HEK293T (cell line): Measurements from ENCODE around the gene DMD.

ENCODE experiments used
- CTCF ChIA-PET: fragments of 350-600 bp; formaldehyde crosslinking; extraction: SDS; loops from one replicate; lab custom pipeline; 2021; ENCODE audit warnings: antibody characterized with exemption, inconsistent platforms; lab: Yijun Ruan, JAX
- POLR2A ChIA-PET: fragments of 350-600 bp; formaldehyde crosslinking; extraction: SDS; loops from one replicate; lab custom pipeline; 2020; ENCODE audit warnings: antibody characterized with exemption, inconsistent platforms; lab: Yijun Ruan, JAX
- DNase-seq: peaks from one replicate; pipeline ENCODE4 v3.0.0; 2012; ENCODE audit warnings: mixed read lengths; ENCODE audit errors: extremely low spot score
- ARNT ChIP-seq: fragments of 450-650 bp; IDR thresholded peaks from 2 replicates; pipeline ENCODE4 v1.6.1; 2017; ENCODE audit warnings: mild to moderate bottlenecking
- BHLHE40 ChIP-seq: fragments of 450-650 bp; IDR thresholded peaks from 2 replicates; pipeline ENCODE4 v1.6.1; 2016; ENCODE audit warnings: mild to moderate bottlenecking, moderate library complexity, borderline replicate concordance
- CTBP1 ChIP-seq: fragments of 450-650 bp; IDR thresholded peaks from 2 replicates; pipeline ENCODE4 v1.6.1; 2016; ENCODE audit warnings: borderline replicate concordance
- ELF4 ChIP-seq: fragments of 450-650 bp; IDR thresholded peaks from 2 replicates; pipeline ENCODE4 v1.6.1; 2017; ENCODE audit warnings: antibody characterized with exemption
- FOXA1 ChIP-seq: fragments of 450-650 bp; IDR thresholded peaks from 2 replicates; pipeline ENCODE4 v1.6.1; 2016; ENCODE audit warnings: mild to moderate bottlenecking
- FOXK2 ChIP-seq: fragments of 450-650 bp; IDR thresholded peaks from 2 replicates; pipeline ENCODE4 v1.6.1; 2016; ENCODE audit warnings: mild to moderate bottlenecking
- FOXM1 ChIP-seq: fragments of 450-650 bp; IDR thresholded peaks from 2 replicates; pipeline ENCODE4 v1.6.1; 2017; ENCODE audit warnings: mild to moderate bottlenecking, borderline replicate concordance
- HDGF ChIP-seq: fragments of 450-650 bp; IDR thresholded peaks from 2 replicates; pipeline ENCODE4 v1.6.1; 2017; ENCODE audit warnings: antibody characterized with exemption, borderline replicate concordance
- L3MBTL2 ChIP-seq: fragments of 450-650 bp; conservative IDR thresholded peaks from 2 replicates; pipeline ENCODE4 v1.6.1; 2016; ENCODE audit warnings: mild to moderate bottlenecking
- LEF1 ChIP-seq: fragments of 450-650 bp; IDR thresholded peaks from 2 replicates; pipeline ENCODE4 v1.6.1; 2017; ENCODE audit warnings: mild to moderate bottlenecking, borderline replicate concordance
- NFRKB ChIP-seq: fragments of 450-650 bp; IDR thresholded peaks from 2 replicates; pipeline ENCODE4 v1.6.1; 2016; ENCODE audit warnings: mild to moderate bottlenecking, moderate library complexity
- PKNOX1 ChIP-seq: fragments of 450-650 bp; IDR thresholded peaks from 2 replicates; pipeline ENCODE4 v1.6.1; 2016
- SP1 ChIP-seq: fragments of 450-650 bp; IDR thresholded peaks from 2 replicates; pipeline ENCODE4 v1.6.1; 2017
- SUZ12 ChIP-seq: fragments of 450-650 bp; IDR thresholded peaks from 2 replicates; pipeline ENCODE4 v1.6.1; 2016; ENCODE audit warnings: mild to moderate bottlenecking
- TARDBP ChIP-seq: fragments of 450-650 bp; IDR thresholded peaks from 2 replicates; pipeline ENCODE4 v1.6.1; 2016
- ZNF384 ChIP-seq: fragments of 450-650 bp; IDR thresholded peaks from 2 replicates; pipeline ENCODE4 v1.6.1; 2016

Gene DMD

GRCh38 chrX:31236231-31236630 is 1975.1 kb downstream of the DMD start:
- CTCF ChIA-PET = no interaction called here
- no peak for DNase-seq
- TF ChIP-seq LEF1 (no peak), ZNF384 (no peak), PKNOX1 (no peak), SUZ12 (no peak), FOXK2 (no peak), FOXM1 (no peak), TARDBP (no peak), FOXA1 (no peak), CTBP1 (no peak), BHLHE40 (no peak)
- POLR2A ChIA-PET = no interaction called here

GRCh38 chrX:31233941-31234496 is 1977.3 kb downstream of the DMD start:
- no peak for TF ChIP-seq BHLHE40
- ChIA-PET CTCF (no interaction called here), POLR2A (no interaction called here)
- DNase-seq = no peak

- DNase-seq = no peak
- ChIA-PET POLR2A (no interaction called here), CTCF (interaction anchor here (0.7 kb wide), 1 partner anchor 15 kb away, joined by 3 read pairs; no protein-coding TSS in a partner anchor)
- TF ChIP-seq SUZ12 (no peak), NFRKB (no peak), TARDBP (no peak), CTBP1 (no peak), FOXM1 (no peak), ELF4 (no peak), ARNT (no peak), ZNF384 (no peak), LEF1 (no peak), FOXA1 (no peak), PKNOX1 (no peak), L3MBTL2 (no peak), BHLHE40 (no peak), HDGF (no peak), SP1 (no peak)
Observed at GRCh38 chrX:31232506-31232905, 1978.8 kb downstream of the DMD start.

GRCh38 chrX:31228909-31229308 is 1982.4 kb downstream of the DMD start:
- no peak for DNase-seq
- TF ChIP-seq SP1 (no peak), TARDBP (no peak), FOXK2 (no peak), ZNF384 (no peak), SUZ12 (no peak), NFRKB (no peak), BHLHE40 (no peak), ARNT (no peak), PKNOX1 (no peak), FOXA1 (no peak), HDGF (no peak), CTBP1 (no peak), ELF4 (no peak), FOXM1 (no peak), L3MBTL2 (no peak), LEF1 (no peak)
- ChIA-PET CTCF (interaction anchor here (1.1 to 1.4 kb wide), 2 partner anchors 11 to 31 kb away, joined by 3 read pairs; no protein-coding TSS in a partner anchor), POLR2A (no interaction called here)

GRCh38 chrX:31228415-31228832 is 1982.9 kb downstream of the DMD start:
- CTCF ChIA-PET = interaction anchor here (0.6 to 1.4 kb wide), 4 partner anchors 11 to 181 kb away, joined by 3 read pairs; no protein-coding TSS in a partner anchor
- no peak for DNase-seq
- POLR2A ChIA-PET = no interaction called here
- no peak for TF ChIP-seq SUZ12
- no peak for TF ChIP-seq FOXA1
- TF ChIP-seq ARNT = no peak
- no peak for TF ChIP-seq FOXK2

- DNase-seq = no peak
- CTCF ChIA-PET = no interaction called here
- POLR2A ChIA-PET = no interaction called here
- TF ChIP-seq SP1 (no peak), LEF1 (no peak), CTBP1 (no peak), BHLHE40 (no peak), PKNOX1 (no peak), ARNT (no peak), ZNF384 (no peak), NFRKB (no peak), FOXK2 (no peak), HDGF (no peak), ELF4 (no peak)
Observed at GRCh38 chrX:31227250-31227649, 1984.1 kb downstream of the DMD start.
